Activated T-cell treated with anti-CD3 and anti-CD28 coated beads, Interleukin-2, amount 50 U/mL, for 72 hours (primary cell): ENCODE results near the gene NLGN1. TPM values are rescaled to one million over a fixed set of nuclear protein-coding genes. Genes with fewer than 3 reads are reported as not detected.
"Not testable (repeated sequence)": the region's sequence is repeated elsewhere in the genome, so short reads cannot be mapped to it uniquely, and the experiment has no call there.

Experiments
- ATAC-seq, 2 donors: fragments of 150-1000 bp; cut with Tn5 transposase; replicated peaks in 1 of 2; 2 replicates each; pipeline ENCODE4 v1.10.0; 2021; ENCODE audit warnings: moderate library complexity in 2 of 2, mild to moderate bottlenecking in 1 of 2
- DNase-seq, 2 donors: peaks; one replicate each; pipeline ENCODE4 v3.0.0; 2021 to 2022; ENCODE audit warnings: mixed read lengths in 1 of 2
- H3K27ac Mint-ChIP-seq: one replicate; pipeline ENCODE4 v1.8.0; 2022; ENCODE audit warnings: mild to moderate bottlenecking, moderate library complexity, mixed read lengths
- H3K27me3 Mint-ChIP-seq: one replicate; pipeline ENCODE4 v1.8.0; 2022; ENCODE audit warnings: low read depth, mixed read lengths
- H3K36me3 Mint-ChIP-seq, 2 donors: one replicate each; pipeline ENCODE4 v1.8.0; 2022; ENCODE audit warnings: mixed read lengths in 2 of 2, mild to moderate bottlenecking in 1 of 2; ENCODE audit not compliant: insufficient read depth in 2 of 2
- H3K4me1 Mint-ChIP-seq: one replicate; pipeline ENCODE4 v1.8.0; 2022; ENCODE audit warnings: low read depth, mixed read lengths
- H3K4me3 Mint-ChIP-seq, 2 donors: one replicate each; pipeline ENCODE4 v1.8.0; 2022; ENCODE audit warnings: mild to moderate bottlenecking in 2 of 2, mixed read lengths in 2 of 2, moderate library complexity in 2 of 2
- H3K9me3 Mint-ChIP-seq, 2 donors: one replicate each; pipeline ENCODE4 v1.8.0; 2022; ENCODE audit warnings: mixed read lengths in 2 of 2
- total RNA-seq, 2 donors: library from RNA; stranded (reverse); gene quantifications; one replicate each; pipeline ENCODE4 v1.2.3, GENCODE V29; 2022

NLGN1 gene
- total RNA-seq, 2 donors from 2014 or later = not detected

DNA sequence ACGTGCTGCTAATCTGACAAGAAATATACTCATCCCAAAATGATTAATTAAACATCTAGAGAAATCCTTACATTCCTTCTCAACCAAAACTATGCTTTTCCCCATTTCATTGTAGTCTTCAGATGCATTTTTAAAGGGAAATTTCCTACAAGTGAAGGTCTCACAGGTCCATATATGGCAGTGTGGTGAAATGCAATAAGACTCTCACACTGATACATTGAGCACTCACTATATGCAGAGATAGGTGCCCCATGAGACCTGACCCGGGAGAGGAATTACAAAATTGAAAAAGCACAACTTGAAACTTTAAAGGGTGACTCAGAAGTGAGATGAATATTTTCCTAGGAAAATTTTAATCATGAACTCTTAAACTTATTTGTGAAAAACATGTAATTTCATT lies 832.4 kb downstream of the NLGN1 start:
- Mint-ChIP-seq H3K27ac (no peak overlapping the region), H3K4me3 (no peak overlapping the region), H3K36me3 (no peaks in the 10 kb centered on the region), H3K27me3 (no peaks in the 10 kb centered on the region), H3K4me1 (no peaks in the 10 kb centered on the region), H3K9me3 (peaks cover 2% of the 10 kb centered on the region in 2 donors)
- ATAC-seq (no peak), DNase-seq (no peak)

DNA sequence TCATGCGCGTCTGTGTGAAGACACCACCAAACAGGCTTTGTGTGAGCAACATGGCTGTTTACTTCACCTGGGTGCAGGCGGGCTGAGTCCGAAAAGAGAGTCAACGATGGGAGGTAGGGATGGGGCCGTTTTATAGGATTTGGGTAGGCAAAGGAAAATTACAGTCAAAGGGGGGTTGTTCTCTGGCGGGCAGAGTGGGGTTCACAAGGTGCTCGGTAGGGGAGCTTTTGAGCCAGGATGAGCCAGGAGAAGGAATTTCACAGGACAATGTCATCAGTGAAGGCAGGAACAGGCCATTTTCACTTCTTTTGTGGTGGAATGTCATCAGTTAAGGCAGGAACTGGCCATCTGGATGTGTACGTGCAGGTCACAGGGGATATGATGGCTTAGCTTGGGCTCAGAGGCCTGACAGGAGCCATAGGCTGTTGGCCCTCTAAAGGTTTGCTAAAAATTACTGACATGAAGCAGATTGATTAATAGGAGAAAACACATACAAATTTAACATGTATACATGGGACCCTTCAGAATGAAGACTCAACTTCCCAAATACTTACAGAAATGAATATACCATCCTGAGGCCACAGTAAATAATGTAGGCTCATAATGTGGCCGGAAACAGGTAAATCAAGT lies 834.6 kb downstream of the NLGN1 start:
- H3K36me3 Mint-ChIP-seq, DNase-seq, H3K4me3 Mint-ChIP-seq, ATAC-seq, H3K4me1 Mint-ChIP-seq, H3K27ac Mint-ChIP-seq, H3K9me3 Mint-ChIP-seq, H3K27me3 Mint-ChIP-seq: not testable (repeated sequence)

DNA sequence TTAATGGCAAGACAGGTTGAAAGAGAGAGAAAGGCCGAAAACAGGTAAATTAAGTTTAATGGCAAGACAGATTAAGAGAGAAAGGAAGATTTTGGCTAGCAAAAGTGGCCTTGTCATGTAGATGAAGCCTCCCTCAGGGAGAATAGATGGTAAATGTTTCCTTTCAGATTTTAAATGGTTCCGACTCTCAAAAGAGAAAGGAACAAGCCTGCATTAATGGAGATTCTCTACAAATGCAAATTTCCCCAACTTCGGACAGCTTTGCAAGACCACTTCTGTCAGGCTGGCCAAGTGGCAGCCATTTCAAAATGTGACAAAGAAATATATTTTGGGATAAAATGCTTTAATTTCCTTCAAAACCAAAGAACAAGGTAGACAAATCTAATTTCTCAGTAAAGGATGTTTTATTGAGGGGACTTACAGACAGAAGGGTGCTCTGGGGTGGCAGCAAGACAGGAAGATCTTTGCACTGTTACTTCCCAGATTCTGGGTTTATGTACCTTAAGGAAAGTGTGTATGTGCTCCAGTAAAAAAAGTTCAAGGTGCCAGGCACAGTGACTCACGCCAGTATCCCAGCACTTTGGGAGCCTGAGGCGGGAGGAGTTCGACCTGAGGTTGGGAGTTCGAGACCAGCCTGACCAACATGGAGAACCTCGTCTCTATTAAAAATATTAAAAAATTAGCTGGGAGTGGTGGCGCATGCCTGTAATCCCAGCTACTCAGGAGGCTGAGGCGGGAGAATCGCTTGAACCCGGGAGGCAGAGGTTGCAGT lies 835.3 kb downstream of the NLGN1 start:
- no peak for DNase-seq
- H3K4me3 Mint-ChIP-seq = no peak overlapping the region
- no peaks in the 10 kb centered on the region for H3K36me3 Mint-ChIP-seq
- H3K9me3 Mint-ChIP-seq = peaks cover 2% of the 10 kb centered on the region in 2 donors
- no peaks in the 10 kb centered on the region for H3K27me3 Mint-ChIP-seq
- no peaks in the 10 kb centered on the region for H3K4me1 Mint-ChIP-seq
- ATAC-seq = no peak
- no peak overlapping the region for H3K27ac Mint-ChIP-seq

DNA sequence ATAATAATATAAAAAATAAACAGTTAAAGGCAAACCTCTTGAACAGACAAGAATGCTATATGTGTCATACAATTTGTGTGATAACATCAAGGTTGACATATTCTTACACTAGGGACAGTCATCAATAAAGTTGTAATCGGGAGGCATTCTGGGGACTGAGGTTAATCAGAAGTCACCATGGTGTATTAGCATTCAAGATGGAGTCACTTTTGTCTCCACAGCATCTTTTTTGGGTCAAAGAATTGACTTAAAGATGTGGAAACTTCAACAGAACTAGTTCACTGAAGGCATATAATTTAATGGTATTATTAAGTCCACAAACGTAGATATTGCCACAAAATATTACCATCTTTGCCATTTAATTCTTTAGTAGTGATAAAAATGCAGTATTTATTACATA lies 836.0 kb downstream of the NLGN1 start:
- H3K27ac Mint-ChIP-seq = no peak overlapping the region
- H3K4me1 Mint-ChIP-seq = no peaks in the 10 kb centered on the region
- no peaks in the 10 kb centered on the region for H3K36me3 Mint-ChIP-seq
- no peak for ATAC-seq
- no peak for DNase-seq
- H3K9me3 Mint-ChIP-seq = peaks cover 2% of the 10 kb centered on the region in 2 donors
- H3K4me3 Mint-ChIP-seq = no peak overlapping the region
- H3K27me3 Mint-ChIP-seq = no peaks in the 10 kb centered on the region

DNA sequence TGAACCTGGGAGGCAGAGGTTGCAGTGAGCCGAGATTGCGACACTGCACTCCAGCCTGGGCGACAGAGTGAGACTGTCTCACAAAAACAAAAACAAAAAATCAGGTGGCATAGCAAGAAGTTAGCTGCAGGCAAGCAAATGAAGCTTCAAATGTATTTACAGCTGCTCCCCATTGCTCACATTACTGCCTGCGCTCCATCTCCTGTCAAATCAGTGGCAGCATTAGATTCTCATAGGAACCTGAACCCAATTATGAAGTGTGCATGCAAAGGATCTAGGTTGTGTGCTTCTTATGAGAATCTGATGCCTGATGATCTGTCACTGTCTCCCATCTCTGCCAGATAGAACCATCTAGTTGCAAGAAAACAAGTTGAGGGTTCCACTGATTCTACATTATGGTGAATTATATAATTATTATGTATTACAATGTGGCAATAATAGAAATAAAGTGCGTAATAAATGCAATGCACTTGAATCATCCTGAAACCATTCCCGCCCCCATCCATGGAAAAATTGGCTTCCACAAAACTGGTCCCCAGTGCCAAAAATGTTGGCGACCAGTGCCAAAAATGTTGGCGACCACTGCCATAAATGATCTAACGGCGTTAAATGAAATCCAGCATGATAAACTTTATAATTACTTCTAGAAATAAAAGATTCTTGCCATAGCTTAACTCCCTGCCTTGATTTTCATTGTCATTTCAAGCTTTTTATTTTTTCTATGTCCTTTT lies 844.9 kb downstream of the NLGN1 start:
- Mint-ChIP-seq H3K9me3 (peaks cover 2 to 4% of the 10 kb centered on the region in 2 donors), H3K27me3 (no peaks in the 10 kb centered on the region), H3K36me3 (no peaks in the 10 kb centered on the region), H3K4me3 (no peak overlapping the region), H3K27ac (no peak overlapping the region), H3K4me1 (no peaks in the 10 kb centered on the region)
- DNase-seq = no peak
- no peak for ATAC-seq

DNA sequence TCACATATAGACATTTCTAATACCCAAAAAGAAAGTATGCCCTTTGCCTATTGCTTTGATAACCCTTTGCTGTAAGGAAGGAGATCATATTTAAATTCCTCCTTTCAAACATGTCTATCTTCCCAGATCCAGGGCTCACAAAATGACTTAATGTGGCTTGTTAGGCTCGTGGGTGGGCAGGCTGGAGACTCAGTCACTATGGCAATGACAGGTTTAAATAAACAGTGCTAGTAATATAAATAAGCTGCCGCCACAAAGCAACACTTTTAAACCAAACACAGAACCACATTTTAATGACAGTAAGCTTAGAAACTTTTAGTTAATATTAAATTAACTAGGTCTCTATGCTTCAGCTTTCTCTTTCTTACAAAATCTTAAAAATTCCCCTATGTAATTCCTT lies 845.6 kb downstream of the NLGN1 start:
- Mint-ChIP-seq H3K27ac (no peak overlapping the region), H3K4me3 (no peak overlapping the region), H3K27me3 (no peaks in the 10 kb centered on the region), H3K4me1 (no peaks in the 10 kb centered on the region), H3K9me3 (peaks cover 2 to 4% of the 10 kb centered on the region in 2 donors), H3K36me3 (no peaks in the 10 kb centered on the region)
- DNase-seq (no peak), ATAC-seq (no peak)

DNA sequence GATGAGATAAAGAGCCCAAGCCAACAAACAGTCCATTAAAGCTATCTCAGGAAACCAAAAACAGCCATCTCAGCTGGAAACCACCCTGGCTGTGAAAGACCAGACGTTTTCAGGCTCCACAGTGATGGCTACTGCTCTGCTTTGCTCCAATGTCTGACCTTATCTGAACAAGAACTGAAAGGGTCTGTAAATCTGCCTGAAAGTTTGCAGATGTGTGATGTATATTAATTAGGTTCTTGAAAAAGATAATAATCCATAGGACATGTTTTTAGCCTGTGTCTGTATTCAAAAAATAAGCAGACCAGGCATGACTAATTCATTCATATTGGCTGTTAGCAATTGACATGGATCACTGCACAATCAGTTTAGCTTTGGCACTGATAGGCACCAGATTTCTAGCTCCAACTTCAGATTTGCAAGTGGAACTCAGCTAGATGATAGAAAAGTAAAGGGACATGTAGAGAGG lies 850.2 kb downstream of the NLGN1 start:
- Mint-ChIP-seq H3K4me1 (no peaks in the 10 kb centered on the region), H3K27me3 (no peaks in the 10 kb centered on the region), H3K36me3 (no peaks in the 10 kb centered on the region), H3K27ac (no peak overlapping the region), H3K9me3 (peaks cover 2% of the 10 kb centered on the region in 2 donors), H3K4me3 (no peak overlapping the region)
- no peak for DNase-seq
- ATAC-seq = no peak

DNA sequence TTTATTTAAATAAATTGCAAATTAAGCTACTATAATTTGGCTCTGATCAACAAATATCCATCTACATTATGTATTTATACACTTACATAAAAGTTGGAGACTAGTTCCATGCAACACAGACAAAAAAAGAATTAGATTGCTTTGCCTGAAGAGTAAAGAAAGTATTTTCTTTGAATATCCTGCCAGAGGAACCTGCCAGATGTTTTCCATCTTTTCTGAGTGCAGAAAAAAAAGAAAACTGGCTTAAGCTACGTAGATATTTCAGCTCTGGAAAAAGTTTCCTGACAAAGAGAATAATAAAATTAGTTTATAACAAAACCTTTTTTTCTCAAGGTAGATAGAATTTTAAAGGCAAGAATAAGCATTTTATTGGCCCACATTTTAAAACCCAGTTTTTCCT lies 854.1 kb downstream of the NLGN1 start:
- peaks cover 2 to 3% of the 10 kb centered on the region in 2 donors for H3K9me3 Mint-ChIP-seq
- ATAC-seq = no peak
- no peak overlapping the region for H3K4me3 Mint-ChIP-seq

DNA sequence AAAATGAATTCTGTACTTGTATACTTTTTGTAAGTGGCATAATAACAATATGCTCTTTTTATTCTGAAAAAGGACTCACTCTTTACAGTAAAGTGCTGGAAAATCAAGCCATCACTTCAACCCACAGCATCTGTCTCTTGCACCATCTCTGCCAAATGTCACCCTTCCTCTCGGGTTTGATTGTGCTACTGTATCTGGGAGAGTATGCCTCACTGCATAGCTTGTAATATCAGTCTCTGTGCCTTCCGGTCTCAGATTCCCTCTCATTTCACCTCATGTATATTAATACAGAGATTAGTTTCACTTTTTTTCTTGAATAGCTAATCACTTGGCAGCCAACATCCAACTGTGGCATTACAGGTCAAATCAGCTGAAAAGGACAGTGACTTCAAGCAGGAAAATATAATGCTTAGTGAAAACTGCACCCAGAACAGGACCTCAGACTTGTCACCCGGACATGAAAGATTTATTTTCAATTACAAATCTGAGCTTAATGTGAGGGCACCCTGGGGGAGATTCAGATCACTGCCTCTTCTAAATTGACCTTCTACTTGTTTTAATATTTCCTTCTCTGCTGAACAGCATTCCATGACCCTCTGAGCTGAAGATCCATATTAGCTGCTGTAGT lies 855.8 kb downstream of the NLGN1 start:
- DNase-seq = no peak
- Mint-ChIP-seq H3K9me3 (peaks cover 0 to 6% of the 10 kb centered on the region in 2 donors), H3K4me3 (no peak overlapping the region), H3K36me3 (no peaks in the 10 kb centered on the region), H3K4me1 (no peaks in the 10 kb centered on the region), H3K27me3 (no peaks in the 10 kb centered on the region), H3K27ac (no peak overlapping the region)
- ATAC-seq = no peak

More for the DNA sequence above, 854.1 kb downstream of the NLGN1 start:
- no peaks in the 10 kb centered on the region for H3K36me3 Mint-ChIP-seq
- H3K27me3 Mint-ChIP-seq = no peaks in the 10 kb centered on the region
- no peak overlapping the region for H3K27ac Mint-ChIP-seq
- DNase-seq = no peak
- H3K4me1 Mint-ChIP-seq = no peaks in the 10 kb centered on the region

DNA sequence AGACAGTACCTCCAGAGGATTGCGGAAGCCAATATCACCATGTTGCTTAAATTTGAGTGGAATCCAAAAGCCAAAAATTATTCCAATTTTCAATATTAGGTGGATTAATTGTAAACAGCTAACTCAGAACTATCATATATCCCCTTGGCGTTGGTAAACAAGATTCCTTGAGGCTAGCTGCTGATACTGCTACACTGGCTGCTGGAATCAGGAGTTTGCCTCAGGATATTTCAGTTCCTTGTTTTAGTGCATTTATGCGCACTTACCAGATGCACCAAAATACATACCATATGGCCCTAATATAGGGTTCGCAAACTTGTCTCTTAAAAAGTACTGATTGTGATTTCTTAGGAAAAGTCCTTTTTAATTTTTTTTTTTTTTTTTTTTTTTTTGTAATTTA lies 856.4 kb downstream of the NLGN1 start:
- peaks cover 0 to 6% of the 10 kb centered on the region in 2 donors for H3K9me3 Mint-ChIP-seq
- H3K27me3 Mint-ChIP-seq = no peaks in the 10 kb centered on the region
- DNase-seq (no peak), ATAC-seq (no peak)
- no peaks in the 10 kb centered on the region for H3K36me3 Mint-ChIP-seq
- no peak overlapping the region for H3K27ac Mint-ChIP-seq
- no peak overlapping the region for H3K4me3 Mint-ChIP-seq
- H3K4me1 Mint-ChIP-seq = no peaks in the 10 kb centered on the region

DNA sequence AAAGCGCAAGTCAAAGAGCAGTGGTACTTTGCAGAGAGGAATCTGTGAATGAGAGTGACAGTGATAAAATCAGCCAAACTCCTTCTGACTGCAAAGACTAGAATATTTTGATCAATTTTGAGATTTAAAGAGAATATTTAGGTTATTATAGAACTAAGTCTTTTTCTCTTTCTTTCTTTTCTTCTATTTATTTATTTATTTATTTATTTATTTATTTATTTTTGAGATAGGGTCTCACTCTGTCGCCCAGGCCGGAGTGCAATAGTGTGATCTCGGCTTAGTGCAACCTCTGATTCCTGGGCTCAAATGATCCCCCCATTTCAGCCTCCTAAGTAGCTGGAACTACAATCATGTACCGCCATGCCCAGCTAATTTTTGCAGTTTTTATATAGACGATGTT lies 857.9 kb downstream of the NLGN1 start:
- no peaks in the 10 kb centered on the region for H3K27me3 Mint-ChIP-seq
- DNase-seq (no peak), ATAC-seq (no peak)
- no peaks in the 10 kb centered on the region for H3K4me1 Mint-ChIP-seq
- H3K36me3 Mint-ChIP-seq = no peaks in the 10 kb centered on the region
- H3K9me3 Mint-ChIP-seq = peaks cover 0 to 4% of the 10 kb centered on the region in 2 donors
- no peak overlapping the region for H3K4me3 Mint-ChIP-seq
- no peak overlapping the region for H3K27ac Mint-ChIP-seq

DNA sequence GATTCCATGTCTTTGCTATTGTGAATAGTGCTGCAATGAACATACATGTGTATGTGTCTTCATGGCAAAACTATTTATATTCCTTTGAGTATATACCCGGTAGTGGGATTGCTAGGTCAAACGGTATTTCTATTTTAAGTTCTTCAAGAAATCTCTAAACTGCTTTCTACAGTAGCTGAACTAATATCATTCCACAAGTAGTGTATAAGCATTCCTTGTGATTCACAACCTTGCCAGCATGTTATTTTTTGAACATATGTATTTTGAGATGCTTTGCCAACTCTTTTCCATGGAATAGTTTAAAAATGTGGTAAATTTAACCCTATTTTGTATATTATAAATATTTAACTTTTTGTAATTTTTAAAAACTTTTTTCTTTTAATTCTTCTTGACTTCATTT lies 868.9 kb downstream of the NLGN1 start:
- Mint-ChIP-seq H3K27ac (no peak overlapping the region), H3K36me3 (no peaks in the 10 kb centered on the region), H3K4me3 (no peak overlapping the region), H3K9me3 (peaks cover 0 to 1% of the 10 kb centered on the region in 2 donors), H3K4me1 (no peaks in the 10 kb centered on the region), H3K27me3 (no peaks in the 10 kb centered on the region)
- no peak for DNase-seq
- ATAC-seq = no peak

DNA sequence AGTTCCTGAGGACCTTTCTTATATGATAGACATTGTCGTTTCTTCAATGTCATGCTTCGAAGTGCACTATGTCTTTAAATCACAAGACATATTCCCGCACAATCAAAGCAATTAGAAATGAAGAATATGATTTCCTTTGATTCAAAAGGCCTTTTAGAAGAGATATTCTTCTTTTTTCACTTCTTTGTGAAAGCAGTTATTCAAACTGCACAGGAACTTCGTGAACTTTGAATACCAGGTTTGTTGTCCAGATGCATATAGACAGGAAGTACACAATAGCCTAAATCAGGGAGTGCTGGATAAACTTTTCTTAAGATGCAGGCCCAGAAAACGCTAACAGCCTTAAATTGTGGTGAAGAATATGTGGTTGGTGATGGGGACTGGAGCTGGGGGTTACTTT lies 870.5 kb downstream of the NLGN1 start:
- Mint-ChIP-seq H3K4me1 (no peaks in the 10 kb centered on the region), H3K27ac (no peak overlapping the region), H3K9me3 (peaks cover 0 to 2% of the 10 kb centered on the region in 2 donors), H3K4me3 (no peak overlapping the region), H3K36me3 (no peaks in the 10 kb centered on the region), H3K27me3 (no peaks in the 10 kb centered on the region)
- ATAC-seq (no peak), DNase-seq (no peak)
